ENCODE results near the gene PCSK5.

GRCh38 chr9:76297721-76298239 lies 407.3 kb downstream of the PCSK5 start:
- TF ChIP-seq CTCF (IDR thresholded peaks at IDR 0.05; ENCODE audit: low read depth, low read length, missing input control) (no peak), YY1 (IDR thresholded peaks at IDR 0.05) (no peak), NR2F2 (IDR thresholded peaks at IDR 0.05) (no peak), ZBTB33 (IDR thresholded peaks at IDR 0.05) (no peak), HNF4G (IDR thresholded peaks at IDR 0.05) (no peak), RAD21 (IDR thresholded peaks at IDR 0.05) (no peak), REST (IDR thresholded peaks at IDR 0.05) (no peak), FOXA2 (IDR thresholded peaks at IDR 0.05) (no peak), MAX (IDR thresholded peaks at IDR 0.05) (no peak), SP1 (IDR thresholded peaks at IDR 0.05) (no peak), JUND (IDR thresholded peaks at IDR 0.05) (no peak), HNF4A (conservative IDR thresholded peaks at IDR 0.05) (no peak), TAF1 (conservative IDR thresholded peaks at IDR 0.05) (no peak)
